GM21360 (cell line): ENCODE results near the gene TMCO4.

Experiments
- ATAC-seq: cut with Tn5 transposase; IDR thresholded peaks from one replicate; pipeline ENCODE4 v1.9.1; 2021; ENCODE audit warnings: mild to moderate bottlenecking, moderate library complexity; ENCODE audit not compliant: unreplicated experiment

Gene TMCO4

GRCh38 chr1:19689085-19689757 lies 110.5 kb downstream of the TMCO4 start:
- ATAC-seq: no peak

- no peak for ATAC-seq
These were observed 111.5 kb downstream of the TMCO4 start for GRCh38 chr1:19688041-19688842.

GRCh38 chr1:19687414-19687813 lies 112.3 kb downstream of the TMCO4 start:
- no peak for ATAC-seq

GRCh38 chr1:19685994-19686393 lies 113.7 kb downstream of the TMCO4 start:
- ATAC-seq: no peak

GRCh38 chr1:19684677-19685076 lies 115.0 kb downstream of the TMCO4 start:
- no peak for ATAC-seq

- ATAC-seq: no peak
These were observed 116.4 kb downstream of the TMCO4 start for GRCh38 chr1:19683351-19683750.

GRCh38 chr1:19682901-19683300 lies 116.8 kb downstream of the TMCO4 start:
- no peak for ATAC-seq

GRCh38 chr1:19682257-19682656 lies 117.5 kb downstream of the TMCO4 start:
- ATAC-seq: no peak

GRCh38 chr1:19680644-19681043 lies 119.1 kb downstream of the TMCO4 start:
- ATAC-seq: no peak

- no peak for ATAC-seq
These were observed 120.0 kb downstream of the TMCO4 start for GRCh38 chr1:19679691-19680090.

GRCh38 chr1:19678931-19679453 lies 120.7 kb downstream of the TMCO4 start:
- no peak for ATAC-seq

GRCh38 chr1:19678493-19678892 lies 121.2 kb downstream of the TMCO4 start:
- no peak for ATAC-seq

GRCh38 chr1:19676438-19676922 lies 123.2 kb downstream of the TMCO4 start:
- no peak for ATAC-seq

GRCh38 chr1:19675797-19676196 lies 123.9 kb downstream of the TMCO4 start:
- no peak for ATAC-seq

GRCh38 chr1:19672237-19672636 lies 127.5 kb downstream of the TMCO4 start:
- no peak for ATAC-seq

GRCh38 chr1:19670787-19671186 lies 128.9 kb downstream of the TMCO4 start:
- ATAC-seq: no peak

- ATAC-seq: no peak
These were observed 130.8 kb downstream of the TMCO4 start for GRCh38 chr1:19668888-19669287.

- ATAC-seq: no peak
These were observed 133.9 kb downstream of the TMCO4 start for GRCh38 chr1:19665496-19666465.

GRCh38 chr1:19665186-19665495 lies 134.6 kb downstream of the TMCO4 start:
- no peak for ATAC-seq

GRCh38 chr1:19664453-19665185 lies 135.1 kb downstream of the TMCO4 start, which contains the start of gene HTR6:
HTR6 (plus strand) TSS chr1:19664875; CDS start chr1:19665754, 879 bp downstream.
- no peak for ATAC-seq
